ENCODE results near the gene EPB41L4A.

Gene EPB41L4A

GRCh38 chr5:112264151-112264550, 154.9 kb downstream of the EPB41L4A start:
- no peak overlapping the region for H3K9ac ChIP-seq (ENCODE audit: low read length)
- H2BK15ac ChIP-seq (replicated peaks; ENCODE audit: low read depth) = no peak overlapping the region
- no peak overlapping the region for H3K4me3 ChIP-seq (ENCODE audit: low read length)
- H3K23ac ChIP-seq (ENCODE audit: low read length) = no peak overlapping the region
- no peak overlapping the region for H4K8ac ChIP-seq (ENCODE audit: low read depth, low read length)
- no peak overlapping the region for H2BK120ac ChIP-seq (ENCODE audit: low read depth, low read length)
- no peak overlapping the region for H3K4me2 ChIP-seq (ENCODE audit: low read length)
- no CpG with 5 or more reads among the region's 4 CpGs for WGBS (ENCODE audit: extremely low coverage, insufficient coverage, low lambda C conversion rate)
- DNase-seq = no peak
- no peaks in the 10 kb centered on the region for H3K4me1 ChIP-seq (ENCODE audit: control insufficient read depth, low read depth, low read length)
- H4K5ac ChIP-seq (ENCODE audit: low read length) = no peak overlapping the region
- H3K4ac ChIP-seq (ENCODE audit: low read depth, low read length) = no peak overlapping the region
- H2BK5ac ChIP-seq (ENCODE audit: low read length) = no peak overlapping the region
- no peaks in the 10 kb centered on the region for H3K79me2 ChIP-seq (ENCODE audit: control insufficient read depth, insufficient read depth, low read length)
- no peak overlapping the region for H3K56ac ChIP-seq (ENCODE audit: low read length)
- no peaks in the 10 kb centered on the region for H3K36me3 ChIP-seq (ENCODE audit: control insufficient read depth, insufficient read depth, low read length)
- H3K27ac ChIP-seq (ENCODE audit: low read depth, low read length) = no peak overlapping the region
- H2AK5ac ChIP-seq (ENCODE audit: low read length) = no peak overlapping the region
- no peaks in the 10 kb centered on the region for H3K79me1 ChIP-seq (ENCODE audit: low read length)
- no peaks in the 10 kb centered on the region for H3K27me3 ChIP-seq (ENCODE audit: insufficient read depth, low read length, poor library complexity)
- H3K18ac ChIP-seq (ENCODE audit: low read length) = no peak overlapping the region

GRCh38 chr5:112263469-112263868, 155.6 kb downstream of the EPB41L4A start:
- H3K18ac ChIP-seq (ENCODE audit: low read length) = no peak overlapping the region

DNA sequence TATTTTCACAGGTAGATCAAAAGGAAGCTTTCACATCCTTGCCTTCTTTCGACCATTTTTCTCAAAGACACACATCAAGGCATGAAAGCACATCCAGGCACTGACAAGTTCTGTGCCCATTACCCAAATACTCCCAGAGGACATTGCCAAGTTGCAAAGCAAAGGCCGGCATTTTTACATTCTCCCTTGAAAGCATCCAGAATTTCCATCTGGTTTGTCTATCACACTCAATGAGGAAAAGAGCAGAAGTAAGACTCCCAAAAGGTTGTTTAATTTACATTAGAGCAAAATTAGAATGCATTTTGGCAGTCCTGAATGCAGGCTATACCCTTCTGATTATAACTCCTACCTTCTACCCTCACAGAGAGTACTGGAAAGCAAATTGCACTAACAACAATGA, 160.5 kb downstream of the EPB41L4A start:
- Histone ChIP-seq H3K27ac (ENCODE audit: low read depth, low read length) (no peak overlapping the region), H3K4ac (ENCODE audit: low read depth, low read length) (no peak overlapping the region), H4K5ac (ENCODE audit: low read length) (no peak overlapping the region), H2AK5ac (ENCODE audit: low read length) (no peak overlapping the region), H3K79me1 (ENCODE audit: low read length) (no peaks in the 10 kb centered on the region), H3K18ac (ENCODE audit: low read length) (no peak overlapping the region), H3K4me2 (ENCODE audit: low read length) (no peak overlapping the region), H3K4me3 (ENCODE audit: low read length) (no peak overlapping the region), H4K8ac (ENCODE audit: low read depth, low read length) (no peak overlapping the region), H3K27me3 (ENCODE audit: insufficient read depth, low read length, poor library complexity) (no peaks in the 10 kb centered on the region), H3K36me3 (ENCODE audit: control insufficient read depth, insufficient read depth, low read length) (no peaks in the 10 kb centered on the region), H3K9ac (ENCODE audit: low read length) (no peak overlapping the region), H3K4me1 (ENCODE audit: control insufficient read depth, low read depth, low read length) (no peaks in the 10 kb centered on the region), H3K79me2 (ENCODE audit: control insufficient read depth, insufficient read depth, low read length) (no peaks in the 10 kb centered on the region), H2BK15ac (replicated peaks; ENCODE audit: low read depth) (no peak overlapping the region), H2BK120ac (ENCODE audit: low read depth, low read length) (no peak overlapping the region), H2BK5ac (ENCODE audit: low read length) (no peak overlapping the region), H3K23ac (ENCODE audit: low read length) (no peak overlapping the region), H3K56ac (ENCODE audit: low read length) (no peak overlapping the region)
- no peak for DNase-seq
- WGBS (ENCODE audit: extremely low coverage, insufficient coverage, low lambda C conversion rate) = no CpG with 5 or more reads among the region's 2 CpGs

More at GRCh38 chr5:112263469-112263868, 155.6 kb downstream of the EPB41L4A start:
- H3K4me2 ChIP-seq (ENCODE audit: low read length) = no peak overlapping the region
- no peaks in the 10 kb centered on the region for H3K79me1 ChIP-seq (ENCODE audit: low read length)
- no peak overlapping the region for H4K8ac ChIP-seq (ENCODE audit: low read depth, low read length)
- no peaks in the 10 kb centered on the region for H3K4me1 ChIP-seq (ENCODE audit: control insufficient read depth, low read depth, low read length)
- H2BK15ac ChIP-seq (replicated peaks; ENCODE audit: low read depth) = no peak overlapping the region
- H2BK5ac ChIP-seq (ENCODE audit: low read length) = no peak overlapping the region
- H3K23ac ChIP-seq (ENCODE audit: low read length) = no peak overlapping the region
- no peak overlapping the region for H3K9ac ChIP-seq (ENCODE audit: low read length)
- H3K4me3 ChIP-seq (ENCODE audit: low read length) = no peak overlapping the region
- no peak overlapping the region for H2AK5ac ChIP-seq (ENCODE audit: low read length)
- no peak overlapping the region for H3K27ac ChIP-seq (ENCODE audit: low read depth, low read length)
- no peak overlapping the region for H2BK120ac ChIP-seq (ENCODE audit: low read depth, low read length)
- no peak overlapping the region for H3K56ac ChIP-seq (ENCODE audit: low read length)
- no CpG with 5 or more reads among the region's 1 CpG for WGBS (ENCODE audit: extremely low coverage, insufficient coverage, low lambda C conversion rate)
- H3K79me2 ChIP-seq (ENCODE audit: control insufficient read depth, insufficient read depth, low read length) = no peaks in the 10 kb centered on the region
- H3K4ac ChIP-seq (ENCODE audit: low read depth, low read length) = no peak overlapping the region
- no peak for DNase-seq
- no peaks in the 10 kb centered on the region for H3K27me3 ChIP-seq (ENCODE audit: insufficient read depth, low read length, poor library complexity)
- no peak overlapping the region for H4K5ac ChIP-seq (ENCODE audit: low read length)
- H3K36me3 ChIP-seq (ENCODE audit: control insufficient read depth, insufficient read depth, low read length) = no peaks in the 10 kb centered on the region

GRCh38 chr5:112257976-112258375, 161.1 kb downstream of the EPB41L4A start:
- DNase-seq = no peak
- H4K5ac ChIP-seq (ENCODE audit: low read length) = no peak overlapping the region
- H2BK120ac ChIP-seq (ENCODE audit: low read depth, low read length) = no peak overlapping the region
- H3K18ac ChIP-seq (ENCODE audit: low read length) = no peak overlapping the region
- H4K8ac ChIP-seq (ENCODE audit: low read depth, low read length) = no peak overlapping the region
- no peak overlapping the region for H2BK15ac ChIP-seq (replicated peaks; ENCODE audit: low read depth)
- no peak overlapping the region for H2BK5ac ChIP-seq (ENCODE audit: low read length)
- no peaks in the 10 kb centered on the region for H3K79me1 ChIP-seq (ENCODE audit: low read length)
- H3K27ac ChIP-seq (ENCODE audit: low read depth, low read length) = no peak overlapping the region
- H3K4ac ChIP-seq (ENCODE audit: low read depth, low read length) = no peak overlapping the region
- no peaks in the 10 kb centered on the region for H3K27me3 ChIP-seq (ENCODE audit: insufficient read depth, low read length, poor library complexity)
- no peaks in the 10 kb centered on the region for H3K36me3 ChIP-seq (ENCODE audit: control insufficient read depth, insufficient read depth, low read length)
- no peaks in the 10 kb centered on the region for H3K4me1 ChIP-seq (ENCODE audit: control insufficient read depth, low read depth, low read length)
- no peak overlapping the region for H3K56ac ChIP-seq (ENCODE audit: low read length)
- no peak overlapping the region for H2AK5ac ChIP-seq (ENCODE audit: low read length)
- H3K79me2 ChIP-seq (ENCODE audit: control insufficient read depth, insufficient read depth, low read length) = no peaks in the 10 kb centered on the region
- H3K4me3 ChIP-seq (ENCODE audit: low read length) = no peak overlapping the region
- H3K9ac ChIP-seq (ENCODE audit: low read length) = no peak overlapping the region
- H3K23ac ChIP-seq (ENCODE audit: low read length) = no peak overlapping the region
- H3K4me2 ChIP-seq (ENCODE audit: low read length) = no peak overlapping the region

- H2BK120ac ChIP-seq (ENCODE audit: low read depth, low read length) = no peak overlapping the region
- no peaks in the 10 kb centered on the region for H3K36me3 ChIP-seq (ENCODE audit: control insufficient read depth, insufficient read depth, low read length)
- H3K4ac ChIP-seq (ENCODE audit: low read depth, low read length) = no peak overlapping the region
- no peak overlapping the region for H3K56ac ChIP-seq (ENCODE audit: low read length)
- H2BK5ac ChIP-seq (ENCODE audit: low read length) = no peak overlapping the region
- no peak for DNase-seq
- no peak overlapping the region for H3K4me2 ChIP-seq (ENCODE audit: low read length)
- no peak overlapping the region for H3K27ac ChIP-seq (ENCODE audit: low read depth, low read length)
- H3K4me1 ChIP-seq (ENCODE audit: control insufficient read depth, low read depth, low read length) = no peaks in the 10 kb centered on the region
- no peak overlapping the region for H3K9ac ChIP-seq (ENCODE audit: low read length)
- H3K18ac ChIP-seq (ENCODE audit: low read length) = no peak overlapping the region
- H3K27me3 ChIP-seq (ENCODE audit: insufficient read depth, low read length, poor library complexity) = no peaks in the 10 kb centered on the region
- no peak overlapping the region for H2BK15ac ChIP-seq (replicated peaks; ENCODE audit: low read depth)
- H2AK5ac ChIP-seq (ENCODE audit: low read length) = no peak overlapping the region
- H4K8ac ChIP-seq (ENCODE audit: low read depth, low read length) = no peak overlapping the region
- no peak overlapping the region for H3K23ac ChIP-seq (ENCODE audit: low read length)
- H3K79me1 ChIP-seq (ENCODE audit: low read length) = no peaks in the 10 kb centered on the region
- H3K79me2 ChIP-seq (ENCODE audit: control insufficient read depth, insufficient read depth, low read length) = no peaks in the 10 kb centered on the region
- no peak overlapping the region for H3K4me3 ChIP-seq (ENCODE audit: low read length)
- no peak overlapping the region for H4K5ac ChIP-seq (ENCODE audit: low read length)
These were observed 162.1 kb downstream of the EPB41L4A start for GRCh38 chr5:112257005-112257404.

DNA sequence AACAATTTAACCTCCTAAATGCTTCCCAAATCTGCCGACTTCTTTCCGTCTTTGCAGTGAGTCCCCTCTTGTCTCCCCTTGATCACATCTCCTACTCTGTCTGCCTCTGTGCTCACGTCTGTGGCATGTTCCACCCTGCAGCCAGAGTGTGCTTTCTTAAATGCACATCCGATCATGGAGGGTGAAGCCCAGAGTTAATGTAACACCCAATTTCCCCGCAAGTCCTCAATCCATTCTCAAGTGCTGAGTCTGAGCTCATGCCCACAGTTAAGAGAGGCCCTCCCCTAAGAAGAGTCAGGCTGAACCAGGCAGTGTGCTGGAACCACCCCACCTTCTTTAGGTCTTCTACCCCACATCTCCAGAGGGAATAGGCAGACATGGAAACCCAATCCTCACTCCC, 164.8 kb downstream of the EPB41L4A start:
- Histone ChIP-seq H3K27me3 (ENCODE audit: insufficient read depth, low read length, poor library complexity) (no peaks in the 10 kb centered on the region), H2BK5ac (ENCODE audit: low read length) (no peak overlapping the region), H3K79me1 (ENCODE audit: low read length) (no peaks in the 10 kb centered on the region), H3K36me3 (ENCODE audit: control insufficient read depth, insufficient read depth, low read length) (no peaks in the 10 kb centered on the region), H3K4me2 (ENCODE audit: low read length) (no peak overlapping the region), H2AK5ac (ENCODE audit: low read length) (no peak overlapping the region), H3K9ac (ENCODE audit: low read length) (no peak overlapping the region), H3K27ac (ENCODE audit: low read depth, low read length) (no peak overlapping the region), H3K4me1 (ENCODE audit: control insufficient read depth, low read depth, low read length) (no peaks in the 10 kb centered on the region), H2BK15ac (replicated peaks; ENCODE audit: low read depth) (no peak overlapping the region), H3K23ac (ENCODE audit: low read length) (no peak overlapping the region), H3K18ac (ENCODE audit: low read length) (no peak overlapping the region), H3K56ac (ENCODE audit: low read length) (no peak overlapping the region), H3K79me2 (ENCODE audit: control insufficient read depth, insufficient read depth, low read length) (no peaks in the 10 kb centered on the region), H2BK120ac (ENCODE audit: low read depth, low read length) (no peak overlapping the region), H4K5ac (ENCODE audit: low read length) (no peak overlapping the region), H3K4me3 (ENCODE audit: low read length) (no peak overlapping the region), H4K8ac (ENCODE audit: low read depth, low read length) (no peak overlapping the region), H3K4ac (ENCODE audit: low read depth, low read length) (no peak overlapping the region)
- no CpG with 5 or more reads among the region's 5 CpGs for WGBS (ENCODE audit: extremely low coverage, insufficient coverage, low lambda C conversion rate)
- no peak for DNase-seq

Measured in mesendoderm (in vitro differentiated cells).